Gastrocnemius medialis (tissue), 4 donors: ENCODE measurements around the gene GGACT. TPM values are rescaled to one million over a fixed set of nuclear protein-coding genes. Genes with fewer than 3 reads are reported as not detected.

ENCODE experiments used
- ATAC-seq, 2 donors: fragments of 150-250 bp; one replicate each; pipeline ENCODE4 v1.9.1; 2016
- DNase-seq, 2 donors: peaks; one replicate each; pipeline ENCODE4 v3.0.0-alpha.2; 2019
- H3K27ac ChIP-seq, 4 donors: fragments of 200-600 bp; sonication (generic); 1 replicate in 1 of 4; 2 replicates in 3 of 4; pipeline ENCODE4 v1.5.1; 2016 to 2018; ENCODE audit warnings: mild to moderate bottlenecking in 2 of 4, moderate library complexity in 1 of 4
- H3K27me3 ChIP-seq, 3 donors: fragments of 200-600 bp; sonication (generic) in 2 of 3; 1 replicate in 1 of 3; 2 replicates in 2 of 3; pipeline versions ENCODE4 v1.5.1 to v1.6.0; 2016 to 2019; ENCODE audit warnings: mild to moderate bottlenecking in 1 of 3, moderate library complexity in 1 of 3
- H3K36me3 ChIP-seq, 2 donors: fragments of 200-600 bp; sonication (generic) in 1 of 2; one replicate each; pipeline ENCODE4 v1.5.1; 2017 to 2018
- H3K4me1 ChIP-seq, 2 donors: fragments of 200-600 bp; sonication (generic) in 1 of 2; one replicate each; pipeline ENCODE4 v1.5.1; 2016 to 2017; ENCODE audit warnings: mild to moderate bottlenecking in 2 of 2
- H3K4me3 ChIP-seq, 4 donors: fragments of 200-600 bp; sonication (generic) in 3 of 4; 1 replicate in 1 of 4; 2 replicates in 3 of 4; pipeline ENCODE4 v1.5.1; 2016 to 2019; ENCODE audit warnings: mild to moderate bottlenecking in 2 of 4
- H3K9me3 ChIP-seq, 3 donors: fragments of 200-600 bp; sonication (generic) in 2 of 3; 1 replicate in 1 of 3; 2 replicates in 2 of 3; pipeline ENCODE4 v1.5.1; 2016 to 2019
- CTCF ChIP-seq, 5 experiments: fragments of 450-650 bp in 3 of 5; fragments of 200-600 bp in 2 of 5; sonication (generic) in 2 of 5; IDR thresholded peaks in 4 of 5; conservative IDR thresholded peaks in 1 of 5; 1 replicate in 4 of 5; 2 replicates in 1 of 5; pipeline ENCODE4 v1.5.1; 2016 to 2019; ENCODE audit warnings: antibody characterized with exemption in 5 of 5, mild to moderate bottlenecking in 3 of 5, moderate library complexity in 3 of 5
- POLR2A ChIP-seq, 2 donors: fragments of 450-650 bp; IDR thresholded peaks; one replicate each; pipeline ENCODE4 v1.6.1; 2017; ENCODE audit warnings: antibody characterized with exemption in 2 of 2, mild to moderate bottlenecking in 2 of 2, moderate library complexity in 2 of 2
- in situ Hi-C, 4 donors: fragments of 200-750 bp; cut with MboI; loops; one replicate each; pipeline versions ENCODE4 v1.15.0 to v1.8.0; 2017; ENCODE audit warnings: low sequenced_read_pairs in 4 of 4
- intact Hi-C: fragments of 100-400 bp; cut with DNase I; formaldehyde crosslinking; loops from one replicate; pipeline ENCODE4 v1.15.1; 2023; ENCODE audit warnings: low total_unique reads
- total RNA-seq, 4 donors: library from RNA; depleted of rRNA; stranded (reverse); fragments of >200 nt; gene quantifications; one replicate each; pipeline versions ENCODE4 v1.1.0 to v1.2.3, GENCODE V29; 2016

GGACT gene
- total RNA-seq: 1 to 10 TPM in 1 of 4 donors, under 1 TPM in 3; 0.56 to 1.5 (median 0.83) TPM

DNA sequence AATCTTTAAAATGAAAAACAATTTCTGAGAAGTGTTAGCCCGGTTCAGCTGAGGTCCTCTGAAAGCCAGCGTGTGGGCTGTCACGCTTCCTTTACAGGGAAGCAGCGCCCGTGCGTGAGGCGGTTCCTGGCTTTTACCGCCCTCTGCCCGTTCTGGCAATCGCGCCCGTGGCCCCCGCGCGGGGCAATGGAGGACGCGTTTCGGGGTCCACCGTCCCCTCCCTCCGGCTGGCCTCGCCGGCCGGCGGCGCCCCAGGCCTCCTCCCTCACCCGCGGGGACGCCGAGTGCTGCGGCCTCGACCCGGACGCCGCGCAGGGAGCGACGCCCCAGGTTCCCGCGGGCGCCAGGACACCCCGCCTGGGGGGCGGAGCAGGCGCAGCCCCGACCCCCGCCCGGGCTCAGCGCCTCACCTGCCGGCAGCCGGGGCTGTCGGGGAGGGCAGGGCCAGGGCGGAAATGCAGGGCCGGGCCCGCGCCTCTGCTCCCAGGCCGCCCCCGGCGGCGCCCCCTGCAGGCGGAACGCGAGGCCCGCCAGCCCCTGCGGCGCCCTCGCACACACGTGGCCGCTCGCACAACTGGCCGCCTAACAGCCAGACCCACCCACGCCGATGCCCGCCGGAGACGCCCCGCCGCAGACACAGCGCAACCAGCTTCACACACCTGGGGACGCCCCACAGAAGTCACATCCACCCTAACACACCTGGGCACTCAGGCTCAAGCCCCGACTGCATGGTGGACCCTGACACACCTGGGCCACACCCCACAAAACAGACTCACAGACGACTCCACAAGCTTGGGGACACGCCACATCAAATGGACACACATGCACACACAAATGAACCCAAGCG is at the start of gene GGACT:
Gene GGACT (minus strand): TSS at position 459 of the 847 bp plus-strand sequence. CDS start 56,198 bp downstream, outside the sequence.
- in situ Hi-C loops (loop anchor here in 1 of 4 donors (25.0 kb wide), 1 partner anchor 524 kb away; no protein-coding TSS in a partner anchor), intact Hi-C loops (no loop called here)
- peaks cover 6% of the 10 kb centered on the region in 2 donors for H3K4me1 ChIP-seq
- no peaks in the 10 kb centered on the region for H3K36me3 ChIP-seq
- DNase-seq: peak in 1 of 2 donors; percentile 32
- peak within 1 kb of the TSS; percentile 51 to 74 (median 64) for H3K27ac ChIP-seq
- H3K27me3 ChIP-seq: no peaks in the 10 kb centered on the region
- peak; percentile 82 to 94 for ATAC-seq
- TF ChIP-seq POLR2A (IDR thresholded peaks at IDR 0.05): no peak
- TF ChIP-seq CTCF (IDR thresholded peaks at IDR 0.05 in 4 of 5, conservative IDR thresholded peaks at IDR 0.05 in 1 of 5): peak; percentile 43 to 78 (median 72)
- H3K4me3 ChIP-seq: peak within 1 kb of the TSS; percentile 55 to 72 (median 63)
- H3K9me3 ChIP-seq: no peaks in the 10 kb centered on the region

- ATAC-seq (no peak), DNase-seq (no peak)
- peaks cover 0 to 25% of the 10 kb centered on the region in 2 donors for H3K36me3 ChIP-seq
- no peaks in the 10 kb centered on the region for H3K4me1 ChIP-seq
- H3K9me3 ChIP-seq: no peaks in the 10 kb centered on the region
- in situ Hi-C loops: no loop called here
- no peaks in the 10 kb centered on the region for H3K27me3 ChIP-seq
- TF ChIP-seq POLR2A (IDR thresholded peaks at IDR 0.05) (no peak), CTCF (IDR thresholded peaks at IDR 0.05 in 4 of 5, conservative IDR thresholded peaks at IDR 0.05 in 1 of 5) (no peak)
- intact Hi-C loops: no loop called here
- H3K4me3 ChIP-seq: no peak overlapping the region
- no peak overlapping the region for H3K27ac ChIP-seq
These were observed 49.2 kb upstream of the GGACT start for GRCh38 chr13:100637796-100638195.

DNA sequence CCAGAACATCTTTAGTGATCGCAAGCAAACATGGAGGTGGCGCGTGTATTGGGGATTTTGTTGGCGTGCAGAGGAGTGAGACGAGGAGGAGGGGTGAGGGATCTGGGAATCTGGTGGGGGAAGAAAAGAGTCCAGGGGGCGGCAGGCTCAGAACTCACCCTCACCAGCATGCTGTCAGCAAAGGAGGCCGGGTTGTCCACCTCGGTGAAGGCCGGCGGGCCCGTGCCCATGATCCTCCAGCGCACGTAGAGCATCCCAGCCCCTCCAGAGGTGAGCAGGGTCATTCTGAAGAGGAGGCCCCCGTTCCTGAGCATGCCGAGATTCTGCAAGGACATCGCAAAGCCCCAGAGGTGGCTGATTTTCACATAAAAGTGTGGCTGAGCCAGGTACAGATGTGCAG is 48.8 kb upstream of the GGACT start:
- in situ Hi-C loops (no loop called here), intact Hi-C loops (no loop called here)
- ATAC-seq: no peak
- H3K36me3 ChIP-seq: peaks cover 0 to 25% of the 10 kb centered on the region in 2 donors
- TF ChIP-seq CTCF (IDR thresholded peaks at IDR 0.05 in 4 of 5, conservative IDR thresholded peaks at IDR 0.05 in 1 of 5): no peak
- no peak for DNase-seq
- H3K4me1 ChIP-seq: no peaks in the 10 kb centered on the region
- H3K27ac ChIP-seq: no peak overlapping the region
- no peak overlapping the region for H3K4me3 ChIP-seq
- no peaks in the 10 kb centered on the region for H3K9me3 ChIP-seq
- no peaks in the 10 kb centered on the region for H3K27me3 ChIP-seq

DNA sequence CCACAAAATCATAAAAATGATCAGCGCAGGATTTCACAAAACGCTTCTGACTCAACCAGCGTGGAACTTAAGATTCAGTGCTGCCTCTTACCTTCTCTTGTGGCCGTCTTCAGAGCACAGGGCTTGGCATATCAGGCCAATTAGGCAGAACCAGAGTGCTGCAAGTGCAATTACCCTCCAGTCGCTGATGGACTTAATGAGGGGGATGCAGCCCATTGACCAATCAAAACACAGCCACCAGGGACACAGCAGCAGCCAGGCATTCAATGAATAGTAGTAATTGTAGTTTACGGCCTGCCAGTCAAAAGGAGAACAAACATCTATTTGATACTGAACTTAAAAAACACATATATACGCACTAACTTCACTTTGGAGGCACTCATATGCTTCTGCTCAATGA is 47.9 kb upstream of the GGACT start:
- ATAC-seq: no peak
- H3K27me3 ChIP-seq: no peaks in the 10 kb centered on the region
- no peak overlapping the region for H3K27ac ChIP-seq
- H3K4me1 ChIP-seq: no peaks in the 10 kb centered on the region
- in situ Hi-C loops (no loop called here), intact Hi-C loops (no loop called here)
- no peak for DNase-seq
- H3K9me3 ChIP-seq: no peaks in the 10 kb centered on the region
- no peak overlapping the region for H3K4me3 ChIP-seq
- TF ChIP-seq CTCF (IDR thresholded peaks at IDR 0.05 in 4 of 5, conservative IDR thresholded peaks at IDR 0.05 in 1 of 5) (no peak), POLR2A (IDR thresholded peaks at IDR 0.05) (no peak)
- H3K36me3 ChIP-seq: peaks cover 0 to 25% of the 10 kb centered on the region in 2 donors
